ENCODE data around the gene HSPA1A.
"Not testable (repeated sequence)": the region's sequence is repeated elsewhere in the genome, so short reads cannot be mapped to it uniquely, and the experiment has no call there.

The HSPA1A gene

DNA sequence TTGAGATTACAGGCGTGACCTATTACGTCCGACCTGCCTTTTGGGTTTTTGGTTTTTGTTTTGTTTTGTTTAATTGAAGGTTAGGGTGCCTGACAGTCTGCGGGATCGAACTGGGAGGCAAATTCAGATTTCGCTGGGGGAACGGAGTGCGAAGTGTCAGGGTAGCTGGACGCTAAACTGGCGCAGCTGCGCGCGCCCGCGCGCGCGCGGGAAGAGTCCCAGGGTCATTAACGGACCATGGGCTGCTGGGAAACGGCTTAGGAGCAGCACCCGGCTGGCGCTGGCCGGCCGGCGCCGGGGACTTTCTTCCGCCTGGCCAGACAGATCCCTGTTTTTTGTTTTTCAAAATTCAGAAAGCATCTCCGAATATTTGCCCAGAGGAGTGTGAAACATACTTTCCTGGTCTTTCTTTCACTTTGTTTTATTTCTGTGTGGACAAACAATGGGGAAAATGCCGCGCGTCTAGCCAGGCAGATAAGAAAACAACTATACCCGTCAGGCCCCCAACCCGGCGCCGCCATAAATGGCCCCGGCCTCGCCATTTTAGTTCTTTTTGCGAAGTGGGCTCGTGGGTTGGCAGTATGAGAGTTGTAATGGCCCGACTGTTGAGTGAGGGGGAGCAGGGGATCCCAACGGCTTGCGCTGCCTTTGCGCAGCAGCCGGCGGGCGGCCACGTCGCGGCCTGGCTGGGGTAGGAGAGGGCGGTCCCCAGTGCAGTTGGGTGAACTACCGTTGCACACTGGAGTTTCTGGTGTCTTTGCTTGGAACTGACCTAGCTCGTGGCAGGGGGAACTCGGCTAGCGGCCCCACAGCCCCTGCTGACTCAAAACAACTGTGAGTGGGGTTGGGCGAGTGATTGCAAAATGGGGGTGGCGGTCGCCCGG is 19.3 kb downstream of the HSPA1A start:
- peak; percentile 99 for DNase-seq

DNA sequence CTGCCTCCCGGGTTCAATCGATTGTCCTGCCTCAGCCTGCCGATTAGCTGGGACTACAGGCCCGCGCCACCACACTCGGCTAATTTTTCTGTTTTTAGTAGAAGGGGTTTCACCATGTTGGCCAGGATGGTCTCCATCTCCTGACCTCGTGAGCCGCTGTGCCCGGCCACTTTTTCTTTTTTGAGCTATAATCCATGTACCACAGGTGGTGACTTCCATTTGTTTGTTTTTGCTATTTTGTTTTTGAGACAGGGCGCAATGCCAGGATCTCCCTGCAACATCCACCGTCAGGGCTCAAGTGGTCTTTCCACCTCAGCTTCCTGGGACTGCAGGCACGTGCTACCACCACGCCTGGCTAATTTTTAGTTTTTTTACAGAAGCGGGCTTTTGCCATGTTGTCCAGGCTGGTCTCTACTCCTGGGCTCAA is 20.7 kb downstream of the HSPA1A start:
- DNase-seq: no peak

DNA sequence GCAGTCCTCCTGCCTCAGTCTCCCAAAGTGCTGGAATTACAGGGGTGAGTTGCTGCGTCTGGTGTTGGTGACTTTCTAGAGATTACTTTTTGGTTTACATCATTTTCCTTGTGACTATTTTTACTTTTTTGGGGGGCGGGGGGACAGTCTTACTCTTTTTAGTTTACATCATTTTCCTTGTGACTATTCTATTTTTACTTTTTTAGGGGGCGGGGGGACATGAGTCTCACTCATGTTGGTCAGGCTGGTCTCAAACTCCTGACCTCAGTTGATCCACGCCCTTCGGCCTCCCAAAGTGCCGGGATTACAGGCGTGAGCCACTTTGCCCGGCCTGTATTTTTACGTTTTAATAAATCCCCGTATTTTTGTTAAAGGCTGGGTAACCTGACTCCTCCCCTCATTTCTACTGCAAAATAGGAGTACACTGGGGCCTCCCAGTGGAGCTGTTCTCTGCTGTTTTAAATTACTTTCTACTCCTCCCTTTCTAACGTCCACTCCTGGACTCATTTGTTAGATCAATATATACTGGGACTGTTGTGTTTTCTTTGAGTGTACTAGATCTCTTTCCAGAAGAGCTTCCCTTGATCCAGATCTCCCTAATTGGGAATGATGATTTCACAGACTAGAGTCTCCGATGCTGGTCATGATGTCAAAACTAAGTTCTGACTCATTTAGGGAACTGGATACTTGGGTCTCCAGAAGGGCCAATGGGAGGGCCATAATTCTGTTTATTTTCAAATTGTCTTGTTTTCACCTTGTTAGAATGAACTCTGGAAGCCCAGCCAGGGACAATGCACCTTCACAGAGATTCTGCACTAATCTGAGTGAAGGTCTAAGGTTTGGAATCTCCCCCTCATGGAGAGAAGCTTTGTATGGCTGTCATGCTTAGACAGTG is 21.4 kb downstream of the HSPA1A start:
- no peak for DNase-seq

DNA sequence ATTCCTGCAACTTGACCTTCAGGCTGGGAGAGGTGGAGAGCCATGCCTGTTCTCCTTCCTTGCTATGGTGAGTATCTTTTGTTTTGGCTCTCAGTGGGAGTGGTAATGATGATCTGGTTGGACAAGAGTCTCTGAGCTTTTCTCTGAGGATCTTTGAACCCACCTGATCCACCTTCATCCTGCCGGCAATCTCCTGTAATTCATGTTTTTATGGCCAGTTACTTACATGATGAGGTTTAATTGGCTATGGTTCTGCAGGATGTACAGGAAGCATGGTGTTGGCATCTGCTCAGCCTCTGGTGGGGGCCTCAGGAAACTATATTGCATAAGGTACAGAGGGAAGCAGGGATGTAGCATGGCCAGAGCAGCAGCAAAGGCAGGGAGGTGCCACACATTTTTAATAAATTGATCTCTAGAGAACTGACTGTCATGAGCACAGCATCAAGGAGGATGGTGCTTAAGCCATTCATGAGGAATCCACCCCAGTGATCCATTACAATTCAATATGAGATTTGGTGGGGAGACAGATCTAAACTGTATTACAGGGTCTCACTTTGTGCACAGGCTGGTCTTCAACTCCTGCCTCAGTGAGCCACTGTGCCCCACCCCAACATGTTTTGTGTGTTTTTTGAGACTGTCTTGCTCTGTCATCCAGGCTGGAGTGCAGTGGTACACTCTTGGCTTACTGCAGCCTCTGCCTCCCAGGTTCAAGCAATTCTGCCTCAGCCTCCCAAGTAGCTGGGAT is 22.2 kb downstream of the HSPA1A start:
- no peak for DNase-seq

DNA sequence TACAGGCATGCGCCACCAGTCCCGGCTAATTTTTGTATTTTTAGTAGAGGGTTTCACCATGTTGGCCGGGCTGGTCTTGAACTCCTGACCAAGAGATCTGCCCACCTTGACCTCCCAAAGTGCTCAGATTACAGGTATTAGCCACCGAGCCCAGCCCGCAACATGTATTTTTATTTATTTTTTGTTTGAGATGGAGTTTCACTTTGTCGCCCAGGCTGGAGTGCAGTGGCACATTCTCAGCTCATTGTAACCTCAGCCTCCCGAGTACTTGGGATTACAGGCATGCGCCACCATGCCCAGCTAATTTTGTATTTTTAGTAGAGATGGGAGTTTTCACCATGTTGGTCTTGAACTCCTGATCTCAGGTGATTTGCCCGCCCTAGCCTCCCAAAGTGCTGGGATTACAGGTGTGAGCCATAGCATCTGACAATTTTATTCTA is 22.8 kb downstream of the HSPA1A start:
- DNase-seq: not testable (repeated sequence)

DNA sequence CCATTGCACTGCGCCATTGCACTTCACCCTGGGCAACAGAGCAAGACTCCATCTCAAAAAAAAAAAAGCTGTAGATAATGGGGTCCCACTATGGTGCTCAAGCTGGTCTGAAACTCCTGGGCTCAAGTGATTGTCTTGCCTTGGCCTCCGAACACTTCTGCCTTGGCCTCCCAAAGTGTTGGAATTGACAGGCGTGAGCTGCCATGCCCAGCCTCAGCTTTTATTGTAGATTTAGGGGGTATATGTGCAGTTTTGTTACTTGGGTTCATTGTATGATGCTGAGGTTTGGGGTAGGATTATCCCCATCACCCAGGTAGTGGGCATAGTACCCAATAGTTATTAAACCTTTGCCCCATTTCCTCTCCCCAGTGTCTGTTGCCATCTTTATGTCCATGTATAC is 23.6 kb downstream of the HSPA1A start:
- DNase-seq: no peak

DNA sequence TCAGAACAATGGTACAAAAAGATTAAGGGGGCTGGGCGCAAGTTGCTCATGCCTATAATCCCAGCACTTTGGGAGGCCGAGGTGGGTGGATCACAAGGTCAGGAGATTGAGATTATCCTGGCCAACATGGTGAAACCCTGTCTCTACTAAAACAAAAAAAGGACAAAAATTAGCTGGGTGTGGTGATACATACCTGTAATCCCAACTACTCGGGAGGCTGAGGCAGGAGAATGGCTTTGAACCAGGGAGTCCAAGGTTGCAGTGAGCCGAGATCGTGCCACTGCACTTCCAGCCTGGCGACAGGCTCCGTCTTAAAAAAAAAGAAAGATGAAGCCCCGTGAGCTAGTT is 24.4 kb downstream of the HSPA1A start:
- DNase-seq: not testable (repeated sequence)

DNA sequence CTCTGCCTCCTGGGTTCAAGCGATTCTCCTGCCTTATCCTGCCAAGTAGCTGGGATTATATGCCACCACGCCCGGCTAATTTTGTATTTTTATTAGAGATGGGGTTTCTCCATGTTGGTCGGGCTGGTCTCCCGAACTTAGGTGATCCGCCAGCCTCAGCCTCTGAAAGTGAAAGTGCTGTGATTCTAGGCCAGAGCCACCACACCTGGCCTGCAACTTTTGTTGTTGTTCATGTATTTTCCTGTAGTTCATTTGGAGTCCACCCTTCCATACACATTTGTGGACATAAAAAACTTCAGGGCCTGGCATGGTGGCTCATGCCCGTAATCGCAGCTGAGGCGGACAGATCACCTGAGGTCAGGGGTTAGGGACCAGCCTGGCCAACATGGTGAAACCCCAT is 26.7 kb downstream of the HSPA1A start:
- DNase-seq: no peak

DNA sequence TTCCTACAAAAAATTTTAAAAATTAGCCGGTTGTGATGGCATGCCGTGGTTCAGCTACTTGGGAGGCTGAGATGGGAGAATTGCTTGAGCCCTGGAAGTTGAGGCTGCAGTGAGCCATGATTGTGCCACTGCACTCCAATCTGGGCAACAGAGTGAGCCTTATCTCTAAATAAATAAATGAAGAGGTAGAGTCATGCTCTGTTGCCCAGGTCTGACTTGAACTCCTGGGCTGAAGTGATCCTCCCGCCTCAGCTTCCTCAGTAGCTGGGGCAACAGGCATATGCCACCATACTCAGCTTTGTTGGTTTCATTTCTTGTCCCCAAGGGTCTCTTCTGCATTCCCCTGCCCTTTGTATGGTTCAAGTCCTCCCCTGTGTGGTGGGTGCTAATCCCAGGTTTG is 29.2 kb downstream of the HSPA1A start:
- DNase-seq: no peak

DNA sequence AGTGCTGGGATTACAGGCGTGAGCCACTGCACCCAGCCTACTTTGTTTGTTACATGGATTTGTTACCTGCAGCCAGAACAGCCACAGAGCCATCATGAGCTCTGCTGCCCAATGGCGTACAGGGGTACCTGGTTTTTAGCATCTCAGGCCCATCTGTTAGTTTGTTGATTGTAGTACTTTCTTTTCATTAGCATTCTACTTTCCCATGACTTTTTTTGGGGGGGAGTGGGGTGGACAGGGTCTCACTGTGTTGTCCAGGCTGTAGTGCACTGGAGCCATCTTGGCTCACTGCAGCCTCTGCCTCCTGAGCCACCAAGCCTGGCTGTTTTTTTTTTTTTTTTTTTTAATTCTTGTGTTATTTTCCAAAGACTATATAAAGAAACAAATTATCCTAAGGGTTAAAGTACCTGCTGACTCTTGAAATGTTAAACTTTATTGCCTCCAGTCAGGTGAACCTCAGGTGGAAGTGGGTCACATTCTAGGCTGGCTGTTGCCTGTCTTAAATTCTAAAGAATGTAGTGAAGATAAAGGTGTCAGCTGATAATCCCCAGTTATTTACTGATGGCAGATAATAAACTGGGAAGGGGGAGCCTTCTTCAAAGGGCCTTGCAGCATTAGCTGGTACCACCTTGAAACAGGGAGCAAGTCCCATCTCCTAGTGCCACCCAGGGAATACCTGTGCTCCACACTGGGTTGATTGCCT is 32.1 kb downstream of the HSPA1A start:
- no peak for DNase-seq

DNA sequence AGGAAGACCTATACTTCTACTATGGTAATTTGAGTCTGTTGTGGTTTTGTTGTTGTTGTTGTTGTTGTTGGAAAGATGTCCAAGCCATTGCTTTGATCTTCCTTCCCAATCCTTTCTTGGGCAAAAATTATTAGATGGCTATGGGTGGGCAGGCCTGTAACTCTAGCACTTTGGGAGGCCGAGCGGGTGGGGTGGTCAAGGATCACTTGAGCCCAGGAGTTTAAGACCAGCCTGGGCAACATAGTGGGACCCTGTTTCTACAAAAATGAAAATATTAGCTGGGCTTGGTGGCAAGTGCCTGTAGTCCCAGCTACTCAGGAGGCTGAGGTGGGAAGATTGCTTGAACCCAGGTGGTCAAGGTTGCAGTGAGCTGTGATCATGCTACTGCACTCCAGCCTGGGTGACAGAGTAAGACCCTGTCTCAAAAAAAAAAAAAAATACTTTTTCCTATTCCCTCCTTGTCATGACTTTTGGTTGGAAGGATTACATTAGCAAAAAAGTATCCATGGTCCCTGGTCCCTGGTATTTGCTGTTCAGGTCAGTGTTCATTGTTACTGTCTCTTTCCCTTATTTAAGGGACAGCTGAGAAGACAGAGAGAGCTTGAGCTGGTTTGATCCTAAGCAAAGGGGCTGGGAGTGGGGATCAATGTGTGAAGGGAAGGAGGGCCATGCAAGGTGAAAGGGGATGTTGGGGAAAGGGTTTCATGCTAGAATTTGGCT is 35.6 kb downstream of the HSPA1A start:
- DNase-seq: no peak

DNA sequence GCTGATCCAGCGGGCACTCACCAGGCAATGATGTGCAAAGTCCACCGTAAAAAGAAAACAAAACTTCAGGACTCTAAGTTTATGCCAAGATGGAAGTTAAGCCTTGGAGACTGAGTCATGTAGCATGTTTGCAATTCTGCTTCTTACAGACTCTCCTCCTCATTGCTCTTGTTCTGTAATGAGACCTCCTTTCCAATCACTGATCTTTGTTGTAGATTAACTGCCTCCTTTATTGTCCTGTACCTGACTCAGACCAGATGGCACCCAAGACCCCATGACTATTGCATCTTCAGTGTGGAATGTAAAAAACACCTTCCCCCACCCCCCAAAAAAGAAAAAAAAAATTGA is 36.1 kb downstream of the HSPA1A start:
- no peak for DNase-seq

DNA sequence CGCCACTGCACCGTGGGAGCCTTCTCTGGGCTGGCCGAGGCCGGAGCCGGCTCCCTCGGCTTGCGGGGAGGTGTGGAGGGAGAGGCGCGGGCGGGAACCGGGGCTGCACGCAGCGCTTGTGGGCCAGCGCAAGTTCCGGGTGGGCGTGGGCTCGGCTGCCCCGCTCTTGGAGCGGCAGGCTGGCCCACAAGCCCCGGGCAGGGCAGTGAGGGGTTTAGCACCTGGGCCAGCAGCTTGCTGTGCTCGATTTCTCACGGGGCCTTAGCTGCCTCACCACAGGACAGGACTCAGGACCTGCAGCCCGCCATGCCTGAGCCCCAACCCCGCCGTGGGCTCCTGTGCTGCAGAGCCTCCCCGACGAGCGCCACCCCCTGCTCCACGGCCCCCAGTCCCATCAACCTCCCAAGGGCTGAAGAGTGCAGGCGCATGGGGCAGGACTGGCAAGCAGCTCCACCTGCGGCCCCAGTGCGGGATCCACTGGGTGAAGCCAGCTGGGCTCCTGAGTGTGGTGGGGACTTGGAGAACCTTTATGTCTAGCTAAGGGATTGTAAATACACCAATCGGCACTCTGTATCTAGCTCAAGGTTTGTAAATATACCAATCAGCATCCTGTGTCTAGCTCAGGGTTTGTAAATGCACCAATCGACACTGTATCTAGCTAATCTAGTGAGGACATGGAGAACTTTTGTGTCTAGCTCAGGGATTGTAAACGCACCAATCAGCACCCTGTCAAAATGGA is 36.8 kb downstream of the HSPA1A start:
- not testable (repeated sequence) for DNase-seq

DNA sequence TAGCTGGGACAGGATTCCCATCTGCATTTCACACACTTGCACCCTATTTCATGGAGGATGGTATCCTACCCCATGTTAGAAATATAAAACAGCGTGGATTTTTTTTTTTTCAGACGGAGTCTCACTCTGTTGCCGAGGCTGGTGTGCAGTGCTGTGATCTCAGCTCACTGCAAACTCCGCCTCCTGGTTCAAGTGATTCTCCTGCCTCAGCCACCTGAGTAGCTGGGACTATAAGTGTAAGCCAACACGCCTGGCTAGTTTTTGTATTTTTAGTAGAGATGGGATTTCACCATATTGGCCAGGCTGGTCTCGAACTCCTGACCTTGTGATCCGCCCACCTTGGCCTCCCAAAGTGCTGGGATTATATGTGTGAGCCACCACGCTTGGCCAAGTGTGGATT is 42.4 kb downstream of the HSPA1A start:
- DNase-seq: not testable (repeated sequence)

DNA sequence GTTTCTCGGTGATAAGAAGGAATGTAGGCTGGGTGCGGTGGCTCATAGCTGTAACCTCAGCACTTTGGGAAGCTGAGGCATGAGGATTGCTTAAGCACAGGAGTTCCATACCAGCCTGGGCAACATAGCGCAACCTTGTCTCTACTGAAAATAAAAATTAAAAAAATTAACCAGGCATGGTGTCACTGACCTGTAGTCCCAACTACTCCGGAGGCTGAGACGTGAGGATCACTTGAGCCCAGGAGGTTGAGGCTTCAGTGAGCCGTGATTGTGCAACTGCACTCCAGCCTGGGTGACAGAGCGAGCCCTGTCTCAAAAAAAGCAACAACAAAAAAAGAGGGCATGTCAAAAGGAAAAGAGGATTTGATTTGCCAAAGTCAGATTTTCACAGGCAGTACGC is 43.4 kb downstream of the HSPA1A start:
- no peak for DNase-seq

DNA sequence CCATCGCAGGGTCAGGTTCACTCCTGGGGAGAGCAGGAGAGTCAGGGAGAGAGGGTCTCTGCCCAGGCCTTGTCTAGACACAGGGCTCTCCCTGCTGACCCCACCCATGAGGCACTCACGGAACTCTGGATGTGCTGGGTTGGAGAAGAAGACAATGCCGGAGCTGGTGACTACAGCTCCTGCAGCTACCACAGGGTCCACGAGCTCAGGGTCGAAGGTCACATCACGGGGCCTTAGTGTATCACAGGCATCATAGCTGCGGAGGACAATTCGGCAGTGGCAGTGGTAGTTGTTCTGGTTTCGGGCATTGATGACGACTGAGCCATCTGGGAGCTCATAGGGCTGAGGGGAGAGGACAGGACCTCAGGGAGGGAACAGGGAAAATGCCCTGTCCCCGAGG is 44.6 kb downstream of the HSPA1A start:
- DNase-seq: no peak

DNA sequence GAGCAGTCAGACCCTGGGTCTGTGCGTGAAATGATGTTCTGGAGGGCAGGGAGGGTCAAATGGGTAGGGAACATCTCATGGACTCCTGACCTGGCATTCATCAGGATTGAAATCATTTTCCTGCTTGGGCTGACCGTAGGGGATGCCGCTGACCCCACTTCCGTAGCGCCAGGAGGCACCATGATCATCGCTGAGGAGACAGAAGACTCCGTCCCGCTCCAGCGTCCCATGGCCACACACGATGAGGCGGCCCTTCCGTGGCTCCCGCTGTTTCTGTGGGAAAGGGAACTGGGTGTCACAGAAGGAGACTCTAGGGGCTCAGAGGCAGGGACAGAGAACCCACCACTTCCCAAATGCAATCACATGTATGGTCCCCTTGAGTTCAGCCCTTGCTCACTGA is 45.0 kb downstream of the HSPA1A start:
- no peak for DNase-seq

DNA sequence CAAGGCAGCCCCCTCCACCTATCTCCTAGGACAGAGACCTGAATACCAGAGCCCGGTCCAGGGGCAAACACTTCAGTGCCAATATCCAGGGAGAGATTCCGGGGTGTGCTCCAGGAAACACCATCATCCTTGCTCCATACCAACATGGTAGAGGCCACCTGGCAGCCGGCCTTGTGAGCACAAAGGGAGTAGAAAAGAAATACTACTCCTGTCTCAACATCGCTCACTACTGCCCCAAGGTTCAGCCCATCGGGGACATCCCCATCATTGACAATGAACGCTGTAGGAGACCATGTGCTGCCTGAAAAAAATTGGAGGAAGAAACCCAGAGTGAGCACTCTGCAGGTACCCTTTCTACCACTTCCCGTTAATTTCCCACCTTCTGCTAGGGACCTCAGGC is 45.8 kb downstream of the HSPA1A start:
- no peak for DNase-seq

DNA sequence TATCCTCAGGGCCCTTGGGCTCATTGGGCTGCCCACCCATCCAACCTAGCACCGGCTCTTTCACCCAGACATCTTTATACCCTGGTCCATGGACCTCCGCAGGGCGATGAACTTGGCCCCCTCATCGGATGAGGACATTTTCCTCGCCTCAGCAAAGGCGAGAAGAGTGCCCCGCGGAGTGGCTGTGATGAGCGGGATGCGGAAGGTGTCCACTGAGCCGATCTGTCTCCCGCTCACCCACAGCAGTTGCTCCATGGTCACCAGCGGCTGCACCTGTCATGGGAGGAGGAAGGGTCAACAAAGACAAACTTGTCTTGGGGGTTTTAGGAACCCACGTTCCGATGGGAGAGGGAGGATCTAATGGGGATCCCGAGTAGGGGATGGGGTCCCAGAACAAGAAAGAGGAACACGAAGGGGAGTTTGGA is 46.6 kb downstream of the HSPA1A start:
- DNase-seq: no peak

DNA sequence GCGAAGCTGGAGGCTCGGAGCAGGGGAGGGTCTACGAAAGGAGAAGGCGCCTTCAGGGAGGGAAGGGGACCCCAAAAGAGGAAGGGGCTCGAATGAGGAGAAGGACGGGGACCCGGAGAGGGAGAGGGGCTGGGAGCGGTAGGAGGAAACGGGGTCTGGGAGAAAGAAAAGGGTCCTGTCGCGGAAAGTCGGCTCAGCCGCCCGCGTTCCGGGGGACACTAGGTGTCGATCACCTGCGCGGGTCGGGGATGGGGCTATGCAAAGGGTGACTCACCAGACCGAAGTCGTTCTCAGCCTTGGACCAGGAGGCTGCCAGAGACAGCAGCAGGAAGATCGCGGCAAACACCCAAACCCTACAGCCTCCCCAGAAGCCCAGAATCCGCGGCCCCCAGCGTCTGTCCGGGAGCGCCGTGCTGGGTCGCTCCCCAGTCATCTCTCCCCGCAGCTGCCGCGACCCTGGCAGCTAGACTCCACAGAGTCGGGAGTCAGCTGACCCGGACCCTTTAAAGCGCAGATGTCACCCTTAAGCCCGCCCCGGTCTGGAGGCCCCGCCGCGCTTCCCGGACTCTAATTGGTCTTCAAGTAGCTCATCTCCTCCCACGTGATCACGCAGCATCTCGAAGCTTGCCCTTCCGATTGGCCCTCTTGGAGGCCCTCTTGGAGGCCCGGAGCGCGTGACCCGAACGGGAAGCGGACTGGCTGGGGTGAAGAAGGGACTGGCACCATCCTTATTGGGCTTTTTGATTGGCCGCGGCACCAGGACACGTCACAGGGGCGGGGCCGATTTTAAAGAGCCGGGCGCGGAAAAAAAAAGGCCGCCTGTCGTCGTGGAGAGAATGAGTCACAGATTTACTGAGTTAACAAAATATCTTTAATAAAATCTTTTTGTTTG is 47.2 kb downstream of the HSPA1A start, which contains the start of gene NEU1:
Gene NEU1 (minus strand): TSS at position 478 of the 892 bp plus-strand sequence. CDS start 45 bp downstream, at position 433.
- peak; percentile 88 for DNase-seq
